HG02840 (cell line): ENCODE measurements around the gene HVCN1.
"Not testable (repeated sequence)": the region's sequence is repeated elsewhere in the genome, so short reads cannot be mapped to it uniquely, and the experiment has no call there.

Experiments used
- ATAC-seq: cut with Tn5 transposase; IDR thresholded peaks from one replicate; pipeline ENCODE4 v1.9.1; 2021; ENCODE audit warnings: mild to moderate bottlenecking, moderate library complexity, moderate number of reproducible peaks; ENCODE audit not compliant: unreplicated experiment, low FRiP score

Gene HVCN1

DNA sequence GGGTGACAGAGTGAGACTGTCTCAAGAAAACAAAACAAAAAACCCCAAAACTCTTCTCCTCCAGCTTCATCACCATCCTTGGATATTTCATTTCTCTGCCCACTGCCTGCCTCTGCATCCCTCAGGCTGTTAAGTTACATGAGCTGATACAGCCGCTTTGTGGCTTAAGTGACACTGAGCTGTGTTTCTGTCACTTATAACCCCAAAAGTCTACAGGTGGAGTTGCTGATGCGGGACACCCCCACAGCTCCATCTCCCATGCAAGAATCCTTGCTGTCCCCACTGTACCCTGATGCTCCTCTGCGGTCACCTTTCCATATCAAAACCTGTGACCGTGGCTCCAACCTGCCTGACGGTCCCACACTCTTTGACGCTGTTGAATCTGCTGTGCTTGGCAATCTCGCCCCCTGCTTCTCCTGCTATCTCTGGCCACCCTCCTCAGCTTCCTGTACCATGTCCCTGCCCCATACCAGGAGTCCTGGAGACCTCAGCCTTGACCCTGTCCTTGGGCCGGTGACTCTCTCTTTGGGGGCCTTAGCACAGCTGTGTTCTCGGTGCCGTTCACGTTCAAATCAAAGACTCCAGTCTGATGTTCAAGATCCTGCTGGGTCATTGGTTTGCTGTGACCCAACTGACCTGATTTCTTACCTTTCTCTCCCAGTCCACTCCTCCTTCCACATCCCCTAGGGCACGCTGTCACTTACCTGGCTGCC is 20.3 kb downstream of the HVCN1 start:
- no peak for ATAC-seq

DNA sequence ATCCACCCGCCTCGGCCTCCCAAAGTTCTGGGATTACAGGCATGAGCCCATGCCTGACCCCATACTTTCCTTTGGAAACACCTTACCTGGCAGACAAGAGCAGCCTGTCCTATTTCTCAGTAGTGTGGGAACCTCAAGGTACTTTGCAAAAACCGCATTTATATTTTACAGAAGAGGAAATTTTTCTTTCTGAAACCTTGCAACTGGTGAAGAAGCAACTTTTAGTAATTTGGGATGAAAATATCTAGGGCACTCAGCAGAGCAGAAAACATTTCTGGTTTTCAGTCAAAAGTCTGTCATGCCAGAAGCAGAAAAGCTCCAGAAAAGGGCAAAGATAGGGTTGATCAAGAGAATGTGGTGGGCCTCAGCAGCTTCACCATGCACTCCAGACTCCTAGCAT is 21.2 kb downstream of the HVCN1 start:
- no peak for ATAC-seq

- ATAC-seq = no peak
These were observed 22.0 kb downstream of the HVCN1 start for GRCh38 chr12:110666892-110667291.

DNA sequence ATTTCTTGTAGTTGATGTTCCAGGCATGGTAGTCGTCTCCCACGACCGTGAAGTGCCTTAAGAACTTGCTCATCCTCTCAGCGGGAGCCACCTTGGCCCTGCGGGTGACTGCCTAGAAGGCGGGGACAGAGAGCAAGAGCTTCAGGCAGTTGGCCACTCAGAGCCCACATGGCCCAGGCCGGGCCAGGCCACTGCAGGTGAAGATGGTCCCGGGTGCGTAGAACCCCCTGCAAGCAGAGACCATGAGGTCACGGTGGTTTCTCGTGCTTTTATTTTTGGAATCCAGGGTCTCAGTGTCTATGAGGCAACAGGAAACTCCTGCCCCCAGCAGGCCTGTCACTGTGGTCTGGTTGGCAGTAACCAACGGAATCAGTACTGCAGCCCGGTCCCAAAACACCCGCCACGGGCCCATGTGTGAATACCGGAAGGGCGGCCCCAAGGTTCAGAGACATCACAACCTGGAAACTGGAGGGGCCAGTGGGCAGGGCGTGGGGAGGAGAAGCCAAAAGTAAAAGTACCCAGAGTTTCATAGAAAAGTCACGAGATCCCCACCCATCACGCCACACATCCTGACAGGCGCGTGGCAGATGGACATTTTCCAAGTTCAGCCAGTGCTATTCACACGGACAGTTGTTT is 27.5 kb downstream of the HVCN1 start:
- ATAC-seq = peak; percentile 88

DNA sequence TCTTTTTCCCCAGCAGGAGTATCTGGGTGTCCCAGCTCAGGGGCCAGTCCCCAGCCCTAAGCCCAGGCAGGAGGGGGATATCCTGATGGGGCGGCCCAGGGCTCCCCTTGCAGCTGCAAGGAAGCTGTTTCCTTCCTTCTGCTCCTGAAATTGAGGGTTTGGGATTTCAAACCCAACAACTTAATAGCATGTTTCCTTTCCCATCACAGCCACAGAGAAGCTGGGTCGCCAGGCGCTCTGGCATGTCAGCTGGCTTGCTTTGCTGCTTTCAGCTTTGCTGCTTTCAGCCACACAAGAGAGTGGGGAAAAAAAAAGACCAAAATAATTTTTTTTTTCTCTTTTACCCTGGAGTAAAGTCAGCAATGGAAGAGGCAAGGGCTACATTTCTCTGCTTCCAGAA is 30.0 kb downstream of the HVCN1 start:
- ATAC-seq = no peak

DNA sequence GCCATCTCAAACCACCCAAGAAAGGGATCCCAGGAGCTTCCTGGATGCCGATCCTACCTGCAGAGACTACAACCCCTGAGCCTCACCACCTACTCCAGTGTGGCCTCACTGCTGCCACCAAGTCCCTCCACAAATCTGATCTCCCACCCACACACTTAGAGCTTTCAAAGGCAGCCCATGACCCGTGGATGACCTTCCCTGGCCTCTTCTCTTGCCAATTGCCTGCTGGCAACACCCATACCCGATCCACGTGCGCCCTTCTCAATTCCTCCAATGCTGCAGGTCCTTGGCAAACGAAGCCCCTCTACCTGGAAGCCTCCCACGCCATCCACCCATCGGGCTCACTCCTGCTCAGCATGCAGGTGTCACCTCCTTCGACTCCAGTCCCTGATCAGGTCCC is 30.7 kb downstream of the HVCN1 start:
- no peak for ATAC-seq

DNA sequence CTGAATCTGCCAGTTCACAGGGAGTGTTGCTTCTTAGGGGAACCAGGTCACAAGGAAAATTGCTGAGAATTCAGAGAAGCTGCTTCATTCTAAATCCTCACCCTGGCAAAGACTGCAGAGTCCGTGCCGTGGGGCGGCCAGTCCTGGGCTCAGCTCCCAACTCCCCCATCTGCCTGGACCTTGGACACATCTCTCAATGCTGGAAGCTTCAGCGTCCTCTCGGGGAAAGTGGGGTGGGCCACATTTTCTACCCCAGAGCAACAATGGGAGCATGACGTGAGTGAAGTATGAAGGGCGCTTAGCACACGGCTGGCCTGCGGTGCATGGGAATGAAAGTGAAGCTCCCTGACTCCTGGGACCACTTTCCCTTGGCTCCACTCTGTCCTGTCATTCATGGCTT is 31.2 kb downstream of the HVCN1 start:
- no peak for ATAC-seq

DNA sequence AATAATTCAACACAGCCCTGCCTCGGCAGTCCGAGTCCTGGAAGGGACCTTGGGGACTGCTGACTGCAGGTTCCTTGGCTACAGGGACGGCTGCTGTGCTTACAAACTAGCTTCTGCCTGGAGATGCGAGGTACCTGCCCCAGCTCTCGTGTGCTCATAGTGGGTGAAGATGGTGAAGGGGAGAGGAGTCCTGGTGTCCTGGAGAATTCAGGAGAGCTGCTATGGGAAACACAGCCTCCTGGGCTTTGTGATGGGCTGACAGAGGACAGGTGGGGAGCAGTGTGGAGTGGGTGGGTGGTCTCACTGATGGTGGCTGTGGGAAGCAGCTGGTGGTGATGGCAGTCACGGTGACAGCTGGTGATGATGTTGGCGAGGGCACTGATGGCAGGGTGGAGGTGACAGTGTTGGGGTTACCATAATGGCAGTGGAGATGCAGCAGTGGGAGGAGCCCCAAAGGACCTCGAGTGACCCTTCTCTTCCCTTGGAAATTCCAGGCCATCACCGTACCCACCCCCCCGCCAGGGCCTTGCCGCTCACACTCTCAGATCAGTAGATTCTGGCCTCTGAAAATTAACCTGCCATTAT is 32.8 kb downstream of the HVCN1 start:
- no peak for ATAC-seq

DNA sequence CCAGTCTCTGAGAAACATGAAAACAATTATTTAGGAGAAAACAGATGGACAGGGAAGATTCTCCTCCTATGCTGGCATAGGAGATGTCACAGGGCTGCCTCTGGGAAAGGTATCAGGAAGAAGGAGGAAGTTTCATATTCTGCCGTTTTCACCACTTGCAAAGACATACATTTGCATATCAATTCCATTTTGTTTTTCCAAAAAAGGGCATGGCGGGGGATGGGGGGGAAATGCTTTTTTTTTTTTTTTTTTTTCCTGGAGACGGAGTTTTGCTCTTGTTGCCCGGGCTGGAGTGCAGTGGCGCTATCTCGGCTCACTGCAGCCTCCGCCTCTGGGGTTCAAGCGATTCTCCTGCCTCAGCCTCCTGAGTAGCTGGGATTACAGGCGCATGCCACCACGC is 34.7 kb downstream of the HVCN1 start:
- ATAC-seq = not testable (repeated sequence)

GRCh38 chr12:110649341-110649847 is 39.5 kb downstream of the HVCN1 start:
- ATAC-seq = no peak

GRCh38 chr12:110647631-110648040 is 41.3 kb downstream of the HVCN1 start:
- no peak for ATAC-seq

GRCh38 chr12:110641521-110641920 is 47.4 kb downstream of the HVCN1 start:
- ATAC-seq = no peak

DNA sequence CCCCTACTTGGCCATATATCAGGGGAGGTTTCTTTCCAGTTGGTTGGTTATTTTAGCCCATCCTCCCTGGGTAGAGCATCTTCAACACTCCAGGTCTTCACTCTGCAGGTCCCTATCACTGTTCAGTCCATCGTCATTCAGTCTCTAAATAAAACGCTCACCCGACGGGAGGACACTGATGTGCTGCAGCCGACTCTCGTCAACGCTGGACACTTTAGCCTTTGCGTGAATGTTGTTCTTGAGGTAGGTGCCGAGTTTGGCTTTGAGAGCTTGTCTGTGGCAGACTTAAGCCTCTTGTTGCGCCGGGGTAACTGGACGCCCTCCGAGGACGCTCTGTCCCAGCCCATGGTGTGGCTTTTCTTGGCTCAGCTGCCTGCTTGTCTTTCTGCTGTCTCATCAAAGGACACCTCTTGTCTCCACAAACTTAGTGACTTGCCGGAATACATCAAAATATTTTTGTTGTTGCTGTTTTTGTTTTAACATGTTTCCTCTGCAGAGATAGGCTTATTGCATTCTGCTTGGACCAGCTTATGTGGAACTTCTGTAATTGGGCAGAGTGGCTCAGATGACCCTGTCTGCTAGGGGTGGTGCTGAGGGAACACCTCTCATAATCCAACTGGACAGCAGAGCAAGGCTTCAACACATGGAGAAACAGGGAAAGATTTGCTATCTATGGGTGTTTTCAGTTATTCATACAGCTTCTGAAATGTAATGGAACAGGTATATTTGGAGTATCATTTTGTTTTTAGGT is 48.5 kb downstream of the HVCN1 start:
- no peak for ATAC-seq

DNA sequence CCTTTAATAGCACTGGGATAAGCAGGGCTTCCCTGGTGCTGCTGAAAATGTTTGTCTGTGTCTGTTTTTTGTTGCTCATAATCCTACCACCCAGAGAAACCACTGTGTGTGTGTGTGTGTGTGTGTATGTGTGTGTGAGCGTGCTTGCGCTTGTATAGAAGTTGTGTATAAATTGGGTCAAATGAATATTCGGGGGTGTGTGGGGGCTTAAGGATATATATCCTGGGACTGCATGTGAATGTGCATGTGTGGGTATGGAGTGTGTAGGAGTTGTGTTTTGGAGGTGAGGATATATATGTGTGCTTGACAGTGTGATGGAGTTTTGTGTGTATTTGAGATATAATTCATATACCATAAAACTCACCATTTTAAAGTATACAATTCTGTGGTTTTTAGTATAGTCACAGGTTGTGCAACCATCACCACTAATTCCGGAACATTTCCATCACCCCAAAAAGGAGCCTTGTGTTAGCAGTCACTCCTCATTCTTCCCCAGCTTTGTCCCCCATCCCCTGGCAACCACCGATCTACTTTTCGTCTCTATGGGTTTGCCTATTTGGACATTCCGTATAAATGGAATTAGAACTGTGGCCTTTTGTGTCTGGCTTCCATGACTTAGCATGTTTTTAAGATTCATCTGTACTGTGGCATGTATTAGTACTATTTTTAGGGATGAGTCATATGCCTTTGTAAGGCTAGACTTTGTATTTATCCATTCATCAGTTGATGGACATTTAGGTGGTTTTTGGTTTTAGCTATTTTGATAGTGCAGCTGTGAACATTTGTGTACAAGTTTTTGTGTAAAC is 49.4 kb downstream of the HVCN1 start:
- no peak for ATAC-seq

DNA sequence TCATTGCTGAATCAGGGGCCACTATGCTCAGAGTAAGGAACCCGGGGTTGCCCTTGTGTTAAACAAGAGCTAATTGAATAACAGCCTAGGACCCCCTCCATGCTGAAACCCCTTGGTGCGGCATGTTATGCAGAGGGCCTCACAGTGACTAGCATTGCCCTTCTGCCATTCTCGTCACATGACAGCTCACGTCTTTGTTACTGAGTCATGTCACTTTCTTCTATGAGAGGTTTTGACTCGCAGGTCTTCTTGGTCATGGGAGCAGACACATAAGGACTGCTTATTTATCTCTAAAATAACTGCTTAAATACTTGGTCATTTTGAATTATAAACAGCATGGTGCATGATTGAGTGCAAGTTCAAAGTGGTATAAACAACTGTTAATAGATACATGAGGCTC is 50.1 kb downstream of the HVCN1 start:
- ATAC-seq = no peak

- no peak for ATAC-seq
These were observed 51.0 kb downstream of the HVCN1 start for GRCh38 chr12:110637869-110638441.

DNA sequence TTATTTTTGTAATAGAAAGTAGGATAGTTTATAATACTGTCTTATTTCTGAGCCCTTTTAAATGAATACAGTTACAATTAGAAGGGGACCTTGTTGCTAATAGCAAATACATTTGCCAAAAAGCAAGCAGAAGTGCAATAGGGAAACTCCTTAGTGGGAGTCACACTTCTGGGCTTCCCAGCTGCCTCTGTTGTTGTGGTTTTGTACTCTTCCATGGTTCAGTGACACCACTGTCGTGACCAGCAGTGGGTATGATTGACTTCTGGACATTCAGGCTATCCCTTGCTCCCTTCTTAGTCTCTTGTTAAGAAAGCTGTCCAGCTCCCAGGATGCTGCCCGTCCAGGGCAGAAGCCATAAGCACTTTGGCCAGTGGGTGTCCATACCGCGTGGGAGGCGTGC is 52.4 kb downstream of the HVCN1 start:
- no peak for ATAC-seq

DNA sequence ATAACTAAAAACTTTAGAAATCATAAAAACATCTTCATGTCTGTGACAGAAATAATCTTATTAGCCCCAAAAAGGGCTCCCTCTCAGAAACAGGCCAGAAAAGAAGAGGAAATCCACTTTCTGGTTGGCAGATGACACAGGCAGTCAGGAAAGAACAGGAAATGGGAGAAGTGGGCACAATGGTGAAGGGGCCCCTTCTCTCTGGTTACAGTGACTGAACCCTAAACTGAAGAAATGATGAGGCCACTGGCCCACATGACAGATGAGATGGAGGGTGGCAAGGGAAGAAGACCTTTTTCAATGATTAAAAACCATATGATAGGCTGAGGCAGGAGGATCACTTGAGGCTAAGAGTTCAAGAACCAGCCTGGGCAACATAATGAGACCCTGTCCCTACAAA is 53.9 kb downstream of the HVCN1 start:
- no peak for ATAC-seq

DNA sequence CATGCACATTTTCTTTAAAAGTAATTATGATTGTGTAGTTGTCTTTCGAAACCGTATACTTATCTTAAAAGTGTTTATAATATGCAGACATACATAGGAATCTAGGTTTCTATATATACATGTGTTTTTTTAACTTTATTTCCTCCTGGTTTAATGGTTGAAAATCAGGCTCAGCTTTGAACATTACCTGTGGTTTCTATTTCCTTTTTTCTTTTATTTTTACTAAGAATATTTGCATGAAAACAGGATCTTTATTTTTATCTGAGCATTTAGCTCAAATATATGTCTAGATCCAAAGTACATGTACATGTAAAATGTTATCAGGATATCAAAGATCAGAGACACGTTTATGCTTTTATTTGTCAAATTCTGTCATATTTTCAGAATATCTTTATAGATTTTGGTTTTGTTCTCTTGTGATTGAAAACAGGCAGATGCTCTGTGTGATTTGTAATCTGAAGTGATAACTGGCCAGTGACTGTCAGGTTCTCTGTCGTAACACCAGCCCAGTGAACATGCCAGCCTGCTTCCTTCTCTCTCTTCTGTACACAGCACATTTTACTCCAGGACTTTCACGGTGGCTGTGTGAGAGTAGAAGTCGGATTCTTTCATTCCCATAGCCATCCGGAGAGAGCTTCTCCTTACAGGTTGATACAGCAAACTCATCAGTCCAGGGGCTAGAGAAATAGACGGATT is 61.3 kb downstream of the HVCN1 start:
- no peak for ATAC-seq
